Sigmoid colon (tissue), 4 donors: ENCODE data around the gene KRTAP10-5.
"Not testable (repeated sequence)": the region's sequence is repeated elsewhere in the genome, so short reads cannot be mapped to it uniquely, and the experiment has no call there.

ENCODE experiments used
- EP300 ChIP-seq, 4 donors: sonication (generic); formaldehyde crosslinking; IDR thresholded peaks; one replicate each; pipeline ENCODE4 v1.6.1; 2017; ENCODE audit warnings: antibody characterized with exemption in 4 of 4
- POLR2A ChIP-seq, 2 donors: fragments of 450-650 bp; IDR thresholded peaks; one replicate each; pipeline ENCODE4 v1.6.1; 2016; ENCODE audit warnings: antibody characterized with exemption in 2 of 2, mild to moderate bottlenecking in 2 of 2, moderate library complexity in 2 of 2
- POLR2AphosphoS5 ChIP-seq, 4 donors: sonication (generic); formaldehyde crosslinking; IDR thresholded peaks; one replicate each; pipeline ENCODE4 v1.6.1; 2017; ENCODE audit warnings: antibody characterized with exemption in 4 of 4
- TF ChIP-seq, protein P1 (sequence below), 4 experiments: fragments of 450-650 bp in 3 of 4; fragments of 200-600 bp in 1 of 4; IDR thresholded peaks; one replicate each; pipeline ENCODE4 v1.5.1; 2016 to 2019; ENCODE audit warnings: antibody characterized with exemption in 4 of 4, mild to moderate bottlenecking in 3 of 4, moderate library complexity in 2 of 4

- TF ChIP-seq POLR2A, POLR2AphosphoS5, EP300 (IDR thresholded peaks at IDR 0.05): not testable (repeated sequence)
- TF ChIP-seq, protein P1, sequence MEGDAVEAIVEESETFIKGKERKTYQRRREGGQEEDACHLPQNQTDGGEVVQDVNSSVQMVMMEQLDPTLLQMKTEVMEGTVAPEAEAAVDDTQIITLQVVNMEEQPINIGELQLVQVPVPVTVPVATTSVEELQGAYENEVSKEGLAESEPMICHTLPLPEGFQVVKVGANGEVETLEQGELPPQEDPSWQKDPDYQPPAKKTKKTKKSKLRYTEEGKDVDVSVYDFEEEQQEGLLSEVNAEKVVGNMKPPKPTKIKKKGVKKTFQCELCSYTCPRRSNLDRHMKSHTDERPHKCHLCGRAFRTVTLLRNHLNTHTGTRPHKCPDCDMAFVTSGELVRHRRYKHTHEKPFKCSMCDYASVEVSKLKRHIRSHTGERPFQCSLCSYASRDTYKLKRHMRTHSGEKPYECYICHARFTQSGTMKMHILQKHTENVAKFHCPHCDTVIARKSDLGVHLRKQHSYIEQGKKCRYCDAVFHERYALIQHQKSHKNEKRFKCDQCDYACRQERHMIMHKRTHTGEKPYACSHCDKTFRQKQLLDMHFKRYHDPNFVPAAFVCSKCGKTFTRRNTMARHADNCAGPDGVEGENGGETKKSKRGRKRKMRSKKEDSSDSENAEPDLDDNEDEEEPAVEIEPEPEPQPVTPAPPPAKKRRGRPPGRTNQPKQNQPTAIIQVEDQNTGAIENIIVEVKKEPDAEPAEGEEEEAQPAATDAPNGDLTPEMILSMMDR (IDR thresholded peaks at IDR 0.05) = not testable (repeated sequence)
These were observed 47.4 kb upstream of the KRTAP10-5 start for GRCh38 chr21:44627831-44628233.
